ENCODE measurements around the gene PAX6.

PAX6 gene

DNA sequence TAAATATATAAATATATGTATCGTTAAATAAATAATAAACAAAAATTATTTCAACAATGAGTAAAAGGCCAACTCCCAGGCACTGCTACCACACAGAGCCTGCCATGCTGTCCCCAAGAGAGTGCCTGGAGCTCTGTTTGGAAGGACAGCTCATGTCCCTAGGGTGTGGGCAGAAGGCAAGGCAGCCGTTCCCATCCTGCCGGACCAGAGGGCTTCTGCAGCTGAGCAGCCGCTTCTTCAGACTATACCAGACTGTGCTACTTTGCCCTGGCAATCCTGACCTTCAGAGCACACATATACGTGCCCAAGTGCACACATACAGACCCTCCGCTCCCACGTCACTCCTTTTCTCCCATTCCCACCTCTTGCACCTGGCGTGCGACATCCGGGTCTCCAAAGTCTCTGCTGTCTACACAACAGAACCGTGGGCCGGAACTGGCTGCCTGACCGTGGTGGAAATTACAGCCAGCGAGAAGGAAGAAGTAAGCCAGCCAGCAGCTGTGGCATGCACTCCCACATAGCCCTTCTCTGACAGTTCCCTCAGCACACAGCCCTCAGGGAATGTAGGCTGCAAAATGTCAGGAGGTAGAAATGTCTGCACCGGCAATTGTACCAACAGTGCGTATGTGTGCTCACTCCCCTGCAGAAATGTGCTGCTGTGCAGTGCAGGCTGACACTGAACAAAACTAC, 24.0 kb downstream of the PAX6 start:
- H3K36me3 ChIP-seq (ENCODE audit: insufficient read depth) = no peaks in the 10 kb centered on the region
- no peak for TF ChIP-seq CTCF (conservative IDR thresholded peaks at IDR 0.05; ENCODE audit: low read depth, low read length)
- no peak overlapping the region for H3K4me2 ChIP-seq
- H3K27ac ChIP-seq = no peak overlapping the region
- no peaks in the 10 kb centered on the region for H3K4me1 ChIP-seq (ENCODE audit: low read depth, poor library complexity, severe bottlenecking)
- no peaks in the 10 kb centered on the region for H3K27me3 ChIP-seq (ENCODE audit: insufficient read depth, low read depth)
- no peak overlapping the region for H2AFZ ChIP-seq (ENCODE audit: low read depth)
- no peaks in the 10 kb centered on the region for H4K20me1 ChIP-seq (ENCODE audit: insufficient read depth)
- no peaks in the 10 kb centered on the region for H3K79me2 ChIP-seq (ENCODE audit: insufficient read depth, low read depth)
- no peak overlapping the region for H3K4me3 ChIP-seq (IDR thresholded peaks at IDR 0.05; ENCODE audit: insufficient read depth, low read depth, low read length)
- H3K9ac ChIP-seq = no peak overlapping the region

- Histone ChIP-seq H2AFZ (ENCODE audit: low read depth) (no peak overlapping the region), H3K27me3 (ENCODE audit: insufficient read depth, low read depth) (no peaks in the 10 kb centered on the region), H3K4me3 (IDR thresholded peaks at IDR 0.05; ENCODE audit: insufficient read depth, low read depth, low read length) (no peak overlapping the region), H3K79me2 (ENCODE audit: insufficient read depth, low read depth) (no peaks in the 10 kb centered on the region), H3K4me1 (ENCODE audit: low read depth, poor library complexity, severe bottlenecking) (no peaks in the 10 kb centered on the region), H4K20me1 (ENCODE audit: insufficient read depth) (no peaks in the 10 kb centered on the region), H3K27ac (no peak overlapping the region), H3K36me3 (ENCODE audit: insufficient read depth) (no peaks in the 10 kb centered on the region), H3K4me2 (no peak overlapping the region), H3K9ac (no peak overlapping the region)
- TF ChIP-seq CTCF (conservative IDR thresholded peaks at IDR 0.05; ENCODE audit: low read depth, low read length) = no peak
These were observed 26.5 kb downstream of the PAX6 start for GRCh38 chr11:31784611-31785010.

GRCh38 chr11:31783252-31783651, 27.9 kb downstream of the PAX6 start:
- H3K27ac ChIP-seq = no peak overlapping the region
- H3K4me3 ChIP-seq (IDR thresholded peaks at IDR 0.05; ENCODE audit: insufficient read depth, low read depth, low read length) = no peak overlapping the region
- no peaks in the 10 kb centered on the region for H3K4me1 ChIP-seq (ENCODE audit: low read depth, poor library complexity, severe bottlenecking)
- no peak overlapping the region for H2AFZ ChIP-seq (ENCODE audit: low read depth)
- no peak for TF ChIP-seq CTCF (conservative IDR thresholded peaks at IDR 0.05; ENCODE audit: low read depth, low read length)
- no peaks in the 10 kb centered on the region for H3K27me3 ChIP-seq (ENCODE audit: insufficient read depth, low read depth)
- no peak overlapping the region for H3K9ac ChIP-seq
- H3K36me3 ChIP-seq (ENCODE audit: insufficient read depth) = no peaks in the 10 kb centered on the region
- no peak overlapping the region for H3K4me2 ChIP-seq
- H4K20me1 ChIP-seq (ENCODE audit: insufficient read depth) = no peaks in the 10 kb centered on the region
- no peaks in the 10 kb centered on the region for H3K79me2 ChIP-seq (ENCODE audit: insufficient read depth, low read depth)

DNA sequence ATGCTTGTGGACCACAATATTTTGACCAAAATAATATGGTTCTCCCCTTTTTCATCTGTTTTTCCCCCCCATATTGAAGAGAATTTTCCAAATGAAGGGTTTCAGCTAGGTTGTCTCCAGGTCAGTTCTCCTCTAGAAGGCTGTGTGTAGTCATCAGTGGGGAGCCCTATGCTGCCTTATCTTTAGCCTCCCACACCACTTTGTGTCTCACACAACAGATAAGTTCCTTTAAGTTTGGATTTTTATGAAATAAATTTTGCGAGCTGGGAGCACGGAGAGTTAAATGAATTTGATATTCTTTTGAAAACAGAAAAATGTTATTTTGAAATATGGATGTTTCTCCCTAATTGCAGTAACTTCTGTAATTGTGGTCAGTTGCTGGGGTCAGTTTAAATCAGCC, 28.9 kb downstream of the PAX6 start:
- H3K4me2 ChIP-seq = no peak overlapping the region
- TF ChIP-seq CTCF (conservative IDR thresholded peaks at IDR 0.05; ENCODE audit: low read depth, low read length) = no peak
- H3K27me3 ChIP-seq (ENCODE audit: insufficient read depth, low read depth) = no peaks in the 10 kb centered on the region
- no peak overlapping the region for H3K4me3 ChIP-seq (IDR thresholded peaks at IDR 0.05; ENCODE audit: insufficient read depth, low read depth, low read length)
- no peak overlapping the region for H2AFZ ChIP-seq (ENCODE audit: low read depth)
- H4K20me1 ChIP-seq (ENCODE audit: insufficient read depth) = no peaks in the 10 kb centered on the region
- H3K4me1 ChIP-seq (ENCODE audit: low read depth, poor library complexity, severe bottlenecking) = no peaks in the 10 kb centered on the region
- H3K79me2 ChIP-seq (ENCODE audit: insufficient read depth, low read depth) = no peaks in the 10 kb centered on the region
- H3K27ac ChIP-seq = no peak overlapping the region
- no peak overlapping the region for H3K9ac ChIP-seq
- no peaks in the 10 kb centered on the region for H3K36me3 ChIP-seq (ENCODE audit: insufficient read depth)

Data from KMS-11 (cell line).